ENCODE data around the gene KAT5. TPM values are rescaled to one million over a fixed set of nuclear protein-coding genes. Genes with fewer than 3 reads are reported as not detected.

The KAT5 gene
- total and polyA plus RNA-seq, 2 of the 4 experiments (the other 2 are of a cell fraction), result 33.3 to 34.2 TPM

DNA sequence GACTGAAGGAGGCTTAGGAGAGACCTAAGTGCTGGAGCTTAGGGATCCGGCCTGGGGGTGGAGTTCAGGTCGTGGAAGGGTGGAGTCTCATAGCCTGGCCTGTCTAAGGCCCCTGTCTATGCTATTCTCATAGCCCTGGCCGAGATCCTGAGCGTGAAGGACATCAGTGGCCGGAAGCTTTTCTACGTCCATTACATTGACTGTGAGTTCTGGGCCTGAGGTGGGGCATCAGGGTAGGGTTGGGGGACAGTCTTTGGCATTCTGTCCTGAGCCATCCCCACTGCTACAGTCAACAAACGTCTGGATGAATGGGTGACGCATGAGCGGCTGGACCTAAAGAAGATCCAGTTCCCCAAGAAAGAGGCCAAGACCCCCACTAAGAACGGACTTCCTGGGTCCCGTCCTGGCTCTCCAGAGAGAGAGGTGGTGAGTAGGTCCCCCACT lies 603 bp downstream of the KAT5 start:
- H2AFZ ChIP-seq (replicated peaks; ENCODE audit: low read length, poor library complexity), result peak overlapping the region; percentile 100
- peak overlapping the region; percentile 73 to 100 for H4K8ac ChIP-seq (ENCODE audit: low read depth in 2 of 2, low read length in 2 of 2)
- peaks cover 38% of the 10 kb centered on the region for H3K36me3 ChIP-seq (ENCODE audit: control insufficient read depth, insufficient read depth, low read length)
- peak overlapping the region; percentile 99 for H3K27ac ChIP-seq (ENCODE audit: insufficient read depth, low read length)
- ChIA-PET CTCF (interaction anchor here (1.1 to 2.5 kb wide), 6 partner anchors 8 to 279 kb away, joined by 3 to 23 read pairs (median 4); partner anchors contain the start of gene RNASEH2C), POLR2A (ENCODE audit: unreplicated experiment) (interaction anchor here (0.5 to 1.1 kb wide), 4 partner anchors 8 to 140 kb away, joined by 3 to 6 read pairs (median 4); partner anchors contain the start of gene RNASEH2C)
- H3K9ac ChIP-seq (ENCODE audit: low read depth, low read length), result peak overlapping the region; percentile 89
- intact Hi-C loops (cut with micrococcal nuclease), result loop anchor here (1.0 to 5.0 kb wide), 2 partner anchors 8 to 70 kb away; partner anchors contain the start of genes AP5B1 and RNASEH2C
- H3K18ac ChIP-seq (ENCODE audit: low read depth, low read length), result no peak overlapping the region
- H3K79me1 ChIP-seq (ENCODE audit: low read depth in 1 of 2, low read length in 2 of 2), result peaks cover 21 to 51% of the 10 kb centered on the region in 2 experiments
- ATAC-seq (ENCODE audit: low read depth), result no peak
- peak overlapping the region; percentile 13; the same call in 1 of the 2 replicates for H4K91ac ChIP-seq (ENCODE audit: insufficient read depth, low read depth, low read length)
- peak overlapping the region; percentile 73 for H3K4me3 ChIP-seq (ENCODE audit: insufficient read depth, low read depth, low read length)
- peak overlapping the region; percentile 74 for H2AK9ac ChIP-seq (replicated peaks; ENCODE audit: low read depth, low read length, poor library complexity)
- peak overlapping the region; percentile 13; the same call in 1 of the 2 replicates for H3K56ac ChIP-seq (ENCODE audit: extremely low read depth, insufficient read depth, low read length)
- no peaks in the 10 kb centered on the region for H3K9me3 ChIP-seq (ENCODE audit: control insufficient read depth, insufficient read depth, low read length)
- peak overlapping the region; percentile 73 for H2AK5ac ChIP-seq (ENCODE audit: low read depth, low read length)
- dilution Hi-C loops (cut with HindIII; ENCODE audit: low sequenced_read_pairs, unreplicated experiment), result no loop called here
- in situ Hi-C loops (cut with MboI; ENCODE audit: low sequenced_read_pairs), result loop anchor here (5.0 to 10.0 kb wide), 2 partner anchors 105 to 272 kb away; no protein-coding TSS in a partner anchor
- H2BK5ac ChIP-seq (ENCODE audit: low read depth, low read length, poor library complexity, severe bottlenecking), result peak overlapping the region; percentile 97
- WGBS, 2 experiments (ENCODE audit: extremely low coverage in 2 of 2, insufficient read length in 1 of 2), result no CpG with 5 or more reads among the region's 11 CpGs
- no peaks in the 10 kb centered on the region; the same call in 1 of the 2 replicates for H3K4me1 ChIP-seq (ENCODE audit: control insufficient read depth, insufficient read depth, low read length)
- H3K4me2 ChIP-seq (ENCODE audit: low read depth, low read length), result peak overlapping the region; percentile 88
- TF ChIP-seq SMC3 (IDR thresholded peaks at IDR 0.05; ENCODE audit: low read depth, low read length) (no peak), RFX5 (IDR thresholded peaks at IDR 0.05; ENCODE audit: low read depth, low read length) (no peak), MAZ (IDR thresholded peaks at IDR 0.05; ENCODE audit: borderline replicate concordance, low read depth, low read length) (no peak), CHD1 (IDR thresholded peaks at IDR 0.05; ENCODE audit: low read depth, low read length) (no peak), NFE2L2 (IDR thresholded peaks at IDR 0.05; ENCODE audit: low read depth, low read length) (no peak), MAFK (IDR thresholded peaks at IDR 0.05; ENCODE audit: low read depth, low read length) (no peak), BHLHE40 (IDR thresholded peaks at IDR 0.05; ENCODE audit: low read depth, low read length) (no peak), RCOR1 (IDR thresholded peaks at IDR 0.05; ENCODE audit: insufficient replicate concordance, low read length) (no peak), MXI1 (IDR thresholded peaks at IDR 0.05; ENCODE audit: borderline replicate concordance, low read depth, low read length) (no peak), CTCF (conservative IDR thresholded peaks at IDR 0.05; ENCODE audit: low read depth, low read length) (no peak), RAD21 (IDR thresholded peaks at IDR 0.05; ENCODE audit: low read length) (no peak), FOS (IDR thresholded peaks at IDR 0.05; ENCODE audit: low read depth, low read length) (no peak)
- TF ChIP-seq, protein P1, sequence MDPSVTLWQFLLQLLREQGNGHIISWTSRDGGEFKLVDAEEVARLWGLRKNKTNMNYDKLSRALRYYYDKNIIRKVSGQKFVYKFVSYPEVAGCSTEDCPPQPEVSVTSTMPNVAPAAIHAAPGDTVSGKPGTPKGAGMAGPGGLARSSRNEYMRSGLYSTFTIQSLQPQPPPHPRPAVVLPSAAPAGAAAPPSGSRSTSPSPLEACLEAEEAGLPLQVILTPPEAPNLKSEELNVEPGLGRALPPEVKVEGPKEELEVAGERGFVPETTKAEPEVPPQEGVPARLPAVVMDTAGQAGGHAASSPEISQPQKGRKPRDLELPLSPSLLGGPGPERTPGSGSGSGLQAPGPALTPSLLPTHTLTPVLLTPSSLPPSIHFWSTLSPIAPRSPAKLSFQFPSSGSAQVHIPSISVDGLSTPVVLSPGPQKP (IDR thresholded peaks at IDR 0.05; ENCODE audit: borderline replicate concordance, low read depth, low read length), result no peak
- TF ChIP-seq, protein P2, sequence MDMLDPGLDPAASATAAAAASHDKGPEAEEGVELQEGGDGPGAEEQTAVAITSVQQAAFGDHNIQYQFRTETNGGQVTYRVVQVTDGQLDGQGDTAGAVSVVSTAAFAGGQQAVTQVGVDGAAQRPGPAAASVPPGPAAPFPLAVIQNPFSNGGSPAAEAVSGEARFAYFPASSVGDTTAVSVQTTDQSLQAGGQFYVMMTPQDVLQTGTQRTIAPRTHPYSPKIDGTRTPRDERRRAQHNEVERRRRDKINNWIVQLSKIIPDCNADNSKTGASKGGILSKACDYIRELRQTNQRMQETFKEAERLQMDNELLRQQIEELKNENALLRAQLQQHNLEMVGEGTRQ (IDR thresholded peaks at IDR 0.05; ENCODE audit: low read depth, low read length), result no peak
- no peak overlapping the region for H2BK120ac ChIP-seq (ENCODE audit: low read depth, low read length)
- H2BK20ac ChIP-seq (ENCODE audit: low read depth, low read length), result no peak overlapping the region
- H2BK15ac ChIP-seq (ENCODE audit: low read depth, low read length), result peak overlapping the region; percentile 19; the same call in 1 of the 3 replicates
- H4K20me1 ChIP-seq (ENCODE audit: insufficient read depth, low read length), result peaks cover 4% of the 10 kb centered on the region
- H4K5ac ChIP-seq (ENCODE audit: low read depth, low read length), result peak overlapping the region; percentile 13
- no peak overlapping the region; the same call in 1 of the 2 replicates for H3K23ac ChIP-seq (ENCODE audit: low read depth, low read length)
- no peaks in the 10 kb centered on the region for H3K27me3 ChIP-seq (ENCODE audit: control insufficient read depth, insufficient read depth, low read length)
- no peak for DNase-seq
- no TSS peak for BruUV-seq (replicated peaks)
- peak overlapping the region; percentile 10; the same call in 1 of the 2 replicates for H3K14ac ChIP-seq (replicated peaks; ENCODE audit: low read depth, low read length)
- H3K4ac ChIP-seq (ENCODE audit: low read depth, low read length), result peak overlapping the region; percentile 99
- no peaks in the 10 kb centered on the region for H3K9me1 ChIP-seq (ENCODE audit: insufficient read depth, low read length)
